HG03565 (cell line): ENCODE results near the gene RBM15.

ENCODE experiments used
- ATAC-seq: cut with Tn5 transposase; IDR thresholded peaks from one replicate; pipeline ENCODE4 v1.9.1; 2021; ENCODE audit warnings: mild to moderate bottlenecking, moderate library complexity; ENCODE audit not compliant: unreplicated experiment

RBM15 gene

DNA sequence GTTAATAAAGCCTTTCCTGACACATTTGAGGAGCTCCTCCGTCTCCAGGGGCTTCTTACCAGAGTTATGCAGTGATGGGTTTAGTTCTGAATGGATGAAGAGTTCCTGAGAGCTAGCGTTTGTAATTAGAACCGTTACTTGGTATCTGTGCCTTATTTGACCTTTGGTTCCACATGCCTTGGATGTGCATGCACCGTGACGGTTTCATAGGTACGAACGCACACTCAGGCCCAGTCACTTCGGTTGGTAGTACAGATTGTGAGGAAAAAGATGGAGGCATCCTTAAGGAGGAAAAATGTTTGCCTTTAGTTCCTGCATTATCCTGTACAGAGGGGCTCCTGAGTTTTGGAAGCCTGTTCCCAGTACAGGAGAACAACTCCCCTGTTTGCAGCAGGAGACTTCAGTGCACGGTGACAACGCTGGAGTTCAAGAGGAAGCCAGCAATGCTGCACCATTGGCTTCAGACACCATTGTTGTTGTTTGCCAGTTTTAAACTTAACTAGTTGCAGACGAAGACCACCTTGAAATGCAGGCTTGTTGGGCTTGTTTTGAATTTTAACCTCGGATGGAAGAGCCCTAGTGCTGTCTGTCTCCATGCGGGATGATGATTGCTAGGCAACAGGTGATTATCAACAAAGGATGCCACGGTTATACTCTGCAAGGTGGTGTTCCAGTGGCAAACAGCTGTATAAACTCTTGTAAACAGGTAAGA lies 8.2 kb downstream of the RBM15 start:
- no peak for ATAC-seq

DNA sequence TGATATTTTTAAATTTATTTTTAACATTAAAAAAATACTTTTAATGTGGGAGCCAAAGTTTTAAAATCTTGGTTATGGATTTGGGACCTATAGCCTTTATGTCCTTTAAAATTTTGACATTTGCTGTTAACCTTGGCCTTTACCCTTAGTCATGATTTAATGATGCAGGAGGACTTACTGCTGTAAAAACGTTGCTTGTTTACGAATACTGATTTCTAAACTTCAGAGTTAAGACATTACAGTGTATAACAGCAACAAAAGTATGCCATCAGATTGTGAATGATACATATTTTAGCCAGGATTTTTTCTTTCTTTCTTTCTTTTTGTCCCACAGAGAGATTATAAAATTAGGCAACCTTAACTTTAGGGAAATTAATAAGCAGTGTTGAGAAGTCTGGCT lies 8.9 kb downstream of the RBM15 start:
- ATAC-seq = no peak

GRCh38 chr1:110348771-110349170 lies 9.6 kb downstream of the RBM15 start:
- no peak for ATAC-seq

GRCh38 chr1:110350360-110350759 lies 11.2 kb downstream of the RBM15 start:
- ATAC-seq = no peak

- ATAC-seq = no peak
Observed at GRCh38 chr1:110355321-110355720, 16.1 kb downstream of the RBM15 start.

- ATAC-seq = no peak
Observed at GRCh38 chr1:110356379-110356778, 17.2 kb downstream of the RBM15 start.

GRCh38 chr1:110360431-110360830 lies 21.3 kb downstream of the RBM15 start:
- ATAC-seq = no peak

DNA sequence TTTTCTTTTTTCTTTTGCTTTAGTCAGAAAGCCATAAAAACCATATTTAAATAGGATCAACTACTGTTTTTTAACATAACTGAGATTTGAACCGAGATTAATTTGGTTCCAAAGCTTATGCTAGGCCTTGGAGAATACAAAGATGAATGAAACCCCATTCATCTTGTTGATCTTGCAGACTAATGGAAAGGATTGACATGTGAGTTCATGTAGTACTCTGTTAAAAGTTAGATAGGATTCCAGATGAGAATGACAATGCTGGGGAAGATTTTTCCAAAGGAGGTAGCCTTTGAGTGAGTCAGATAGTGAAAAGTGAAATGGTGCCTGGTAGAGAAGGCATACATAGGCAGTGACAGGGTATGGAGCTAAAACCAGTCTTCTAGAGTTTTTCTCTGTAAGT lies 22.7 kb downstream of the RBM15 start:
- ATAC-seq = no peak

GRCh38 chr1:110364221-110364620 lies 25.0 kb downstream of the RBM15 start:
- ATAC-seq = no peak

- ATAC-seq = no peak
Observed at GRCh38 chr1:110370827-110371226, 31.6 kb downstream of the RBM15 start.

GRCh38 chr1:110375490-110375889 lies 36.3 kb downstream of the RBM15 start:
- ATAC-seq = no peak

DNA sequence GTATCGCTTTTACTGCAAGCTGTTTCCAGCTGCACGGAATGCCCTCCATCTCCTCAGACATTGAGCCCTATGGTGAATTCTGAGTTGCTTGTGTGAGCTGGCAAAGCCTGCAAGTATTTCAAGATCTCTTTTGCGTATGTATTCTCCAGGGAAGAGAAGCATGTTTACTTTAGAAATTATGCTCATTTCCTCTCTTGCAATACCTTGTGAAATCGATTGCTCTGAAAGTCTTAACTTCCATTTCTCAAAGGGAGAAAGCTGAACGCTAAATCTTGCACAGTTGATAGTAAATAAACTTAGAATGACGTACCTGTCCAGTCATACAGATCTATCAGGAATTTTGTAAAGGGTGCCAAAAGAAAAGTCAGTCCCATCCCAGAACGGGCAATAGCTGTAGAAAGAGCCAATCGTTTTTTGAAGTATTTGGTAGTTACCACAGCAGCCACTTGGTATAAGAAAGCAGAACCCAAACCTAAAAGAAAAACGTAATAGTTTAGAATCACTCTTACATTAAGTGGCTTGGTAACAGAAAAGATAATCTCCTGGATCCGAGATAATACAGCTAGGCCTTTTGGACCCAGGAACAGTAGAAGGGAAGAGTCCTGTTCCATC lies 41.6 kb downstream of the RBM15 start:
- ATAC-seq = no peak

- ATAC-seq = no peak
Observed at GRCh38 chr1:110383251-110383990, 44.2 kb downstream of the RBM15 start.

DNA sequence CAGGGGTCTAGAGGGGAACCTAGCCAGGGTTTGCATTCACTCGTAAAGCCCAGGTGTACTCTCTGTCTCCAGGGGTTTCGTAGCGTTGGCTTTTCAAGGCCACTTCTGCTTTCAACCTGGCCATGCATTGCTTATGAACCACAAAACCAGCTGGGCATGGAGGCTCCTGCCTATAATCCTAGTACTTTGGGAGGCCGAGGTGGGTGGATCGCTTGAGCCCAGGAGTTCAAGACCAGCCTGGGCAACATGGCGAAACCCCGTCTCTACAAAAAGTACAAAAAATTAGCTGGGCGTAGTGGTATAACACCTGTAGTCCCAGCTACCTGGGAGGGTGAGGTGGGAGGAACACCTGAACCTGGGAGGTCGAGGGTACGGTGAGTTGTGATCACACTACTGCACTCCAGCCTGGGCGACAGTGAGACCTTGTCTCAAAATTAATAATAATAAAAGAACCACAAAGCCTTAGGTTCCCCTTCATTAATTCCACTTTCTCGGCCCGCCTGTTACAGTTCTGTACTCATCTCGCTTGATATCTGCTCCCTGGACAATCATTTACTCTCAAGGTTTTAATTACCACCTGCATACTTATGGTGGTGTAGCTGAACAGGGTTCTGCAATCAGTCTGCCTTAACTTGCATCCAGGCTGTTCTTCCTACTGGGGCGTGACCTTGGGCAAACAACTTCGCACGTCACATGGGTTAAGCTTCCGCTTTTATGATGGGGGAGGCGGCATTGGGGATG lies 45.6 kb downstream of the RBM15 start:
- no peak for ATAC-seq

- ATAC-seq = no peak
Observed at GRCh38 chr1:110385369-110385768, 46.2 kb downstream of the RBM15 start.

DNA sequence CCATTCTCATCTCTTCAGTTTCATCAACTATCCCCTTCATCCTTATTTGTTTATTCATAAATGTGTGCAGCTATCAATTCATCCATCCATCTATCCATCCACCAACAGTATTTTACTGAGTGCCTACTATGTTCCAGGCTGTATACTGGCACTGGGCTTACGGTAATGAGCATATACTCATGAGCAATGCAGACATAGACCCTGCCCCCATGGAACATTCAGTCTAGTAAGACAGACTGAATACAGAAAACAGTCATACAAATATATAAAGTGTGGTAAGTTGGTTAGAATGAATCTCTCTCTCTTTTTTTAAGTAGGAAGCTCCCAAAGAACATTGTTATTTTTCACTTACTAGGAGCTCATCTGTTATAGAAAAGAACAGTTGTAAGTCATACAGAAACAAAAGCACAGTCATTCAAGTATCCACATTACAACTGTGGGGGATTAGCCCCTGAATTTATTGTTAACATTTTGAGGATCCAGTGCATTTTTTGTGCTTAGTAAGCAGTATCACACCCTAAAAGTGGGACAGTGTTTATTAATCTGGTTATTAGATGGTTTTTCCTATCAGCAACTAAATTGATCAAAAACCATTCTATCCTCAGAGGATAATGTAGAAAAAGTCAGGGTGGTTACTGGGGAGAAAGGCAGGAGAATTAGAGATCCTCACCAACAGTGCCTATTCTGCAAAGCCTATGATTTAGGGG lies 48.0 kb downstream of the RBM15 start:
- ATAC-seq = no peak

GRCh38 chr1:110390096-110390495 lies 50.9 kb downstream of the RBM15 start:
- no peak for ATAC-seq

DNA sequence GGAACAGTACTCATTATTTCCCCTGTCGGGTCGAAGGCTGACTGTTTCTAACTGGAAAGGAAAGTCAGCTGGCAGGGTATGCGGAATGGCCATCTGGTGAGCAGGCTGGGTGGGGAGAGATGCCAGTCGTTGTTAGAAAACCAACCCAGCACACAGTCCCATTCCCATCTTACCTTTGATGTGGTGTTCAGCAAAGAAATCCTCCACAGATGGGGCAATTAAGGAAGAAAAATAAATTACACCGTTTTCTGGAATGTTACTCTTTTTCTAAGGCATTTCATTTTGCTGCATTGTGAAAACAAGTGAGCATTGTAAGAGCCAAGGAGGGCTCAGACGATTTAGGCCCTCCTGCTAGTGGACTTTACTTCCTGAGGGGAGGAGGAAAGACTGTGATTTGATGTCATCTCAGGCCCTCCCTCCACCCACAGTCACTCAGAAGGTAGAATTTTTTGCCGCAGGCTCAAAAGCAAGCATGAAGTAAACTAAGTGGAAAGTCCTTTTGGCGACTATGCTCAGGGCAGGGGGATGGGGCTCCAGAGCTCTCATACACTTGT lies 51.6 kb downstream of the RBM15 start, which contains the start of gene SLC16A4:
SLC16A4 (minus strand) TSS at position 335 of the 554 bp plus-strand sequence. CDS start 1,703 bp downstream, outside the sequence.
- ATAC-seq = no peak

DNA sequence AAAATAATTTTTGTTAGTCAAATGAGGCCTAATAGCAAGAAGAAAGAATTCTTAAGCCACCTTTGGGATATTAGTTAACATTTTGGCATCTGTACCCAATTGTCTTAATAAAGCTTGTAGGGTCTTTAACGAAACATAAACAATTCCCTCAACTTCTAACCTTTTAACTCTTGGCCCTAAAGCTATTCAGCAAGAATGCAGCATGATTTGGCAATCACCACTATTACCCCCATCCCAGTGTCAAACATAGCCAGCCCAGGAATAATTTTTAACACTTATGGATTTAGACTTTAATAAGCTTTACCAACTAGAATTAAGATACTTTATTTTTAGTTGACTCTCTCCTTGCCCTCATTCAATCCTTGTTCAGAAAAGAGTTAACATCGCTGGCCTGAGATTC lies 54.1 kb downstream of the RBM15 start:
- no peak for ATAC-seq
